HG03457 (cell line): Measurements from ENCODE around the gene CCDC85C.

Experiments
- ATAC-seq: cut with Tn5 transposase; IDR thresholded peaks from one replicate; pipeline ENCODE4 v1.9.1; 2021; ENCODE audit warnings: moderate number of reproducible peaks; ENCODE audit not compliant: unreplicated experiment

The CCDC85C gene

DNA sequence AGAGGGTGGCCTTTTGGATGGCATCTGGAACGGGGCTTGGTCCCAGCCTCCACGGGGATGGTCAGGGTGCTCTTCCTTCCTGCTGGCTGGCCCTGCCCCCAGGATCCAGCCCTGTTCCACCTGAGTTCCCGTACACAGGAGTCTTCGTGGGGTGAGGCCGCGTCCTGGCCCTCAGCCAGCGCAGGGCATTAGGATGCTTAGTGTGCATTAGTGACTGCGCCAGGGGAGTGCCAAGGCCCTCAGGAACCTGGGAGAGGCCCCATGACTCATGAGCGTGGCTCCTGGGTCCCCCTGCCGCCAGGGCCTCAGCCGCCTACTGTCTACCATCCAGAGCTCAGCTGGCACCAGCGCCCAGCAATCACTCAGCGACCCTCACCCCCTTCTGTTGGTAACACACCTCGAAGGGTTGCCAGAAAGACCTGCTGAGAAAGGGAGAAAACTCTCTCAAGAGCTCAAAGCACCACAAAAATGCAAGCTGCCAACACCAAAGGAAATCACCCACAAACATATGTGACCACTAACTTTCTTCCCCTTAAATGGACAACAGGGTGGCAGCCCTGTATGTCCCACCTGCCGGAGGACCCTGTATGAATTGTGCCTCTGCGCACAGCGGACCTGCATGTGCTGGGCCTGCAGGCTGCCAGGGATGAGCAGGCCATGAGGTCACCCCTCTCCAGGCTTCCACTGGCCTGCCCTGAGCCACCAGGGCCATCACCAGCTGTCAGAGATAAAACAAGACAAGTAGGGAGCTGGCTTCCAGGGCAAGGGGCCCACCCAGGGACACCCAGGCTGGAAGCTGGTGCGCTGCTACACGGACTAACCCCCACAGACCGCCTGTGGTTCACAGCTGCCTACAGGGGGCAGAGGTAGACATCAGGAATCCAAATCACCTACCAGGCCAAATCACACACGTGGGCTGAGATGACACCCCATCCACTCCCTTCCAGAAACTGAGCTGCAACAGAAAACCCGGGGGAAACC is 28.7 kb downstream of the CCDC85C start:
- no peak for ATAC-seq

DNA sequence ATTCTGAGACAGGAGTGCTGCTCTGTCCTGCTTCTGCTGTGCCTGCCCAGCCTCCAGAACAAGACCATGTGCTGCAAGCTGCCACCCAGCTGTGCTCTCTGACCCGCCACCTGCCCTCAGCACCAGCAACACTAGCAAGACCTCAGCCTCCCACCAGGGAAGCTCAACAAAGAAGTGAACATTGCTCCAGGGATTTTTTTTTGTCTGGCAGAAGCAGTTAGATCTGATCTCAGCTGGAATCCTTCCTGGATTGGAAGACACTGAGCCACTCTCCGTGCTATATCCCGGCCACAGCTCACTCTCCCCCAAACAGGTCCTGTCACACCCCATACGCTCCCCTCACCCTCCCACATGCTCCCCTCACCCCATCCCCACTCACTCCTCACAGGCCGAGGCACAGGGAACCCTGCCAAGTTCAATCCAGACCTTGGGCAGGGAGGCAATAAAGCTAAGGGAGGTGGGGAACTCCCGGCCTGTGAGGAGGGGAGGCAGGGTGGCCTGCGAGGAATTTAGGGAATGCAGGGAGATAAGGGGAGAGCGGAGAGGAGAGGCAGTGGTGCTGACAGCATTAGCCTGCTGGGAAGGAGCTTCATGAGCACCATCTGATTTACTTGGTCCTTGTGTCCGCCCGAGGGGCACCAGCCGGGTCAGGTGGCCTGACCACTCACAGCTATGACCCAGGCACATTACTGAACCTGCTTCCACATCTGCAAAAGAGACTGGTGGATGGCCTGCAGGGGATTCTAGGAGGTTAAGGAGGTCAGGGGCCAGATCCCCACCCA is 29.7 kb downstream of the CCDC85C start:
- no peak for ATAC-seq

DNA sequence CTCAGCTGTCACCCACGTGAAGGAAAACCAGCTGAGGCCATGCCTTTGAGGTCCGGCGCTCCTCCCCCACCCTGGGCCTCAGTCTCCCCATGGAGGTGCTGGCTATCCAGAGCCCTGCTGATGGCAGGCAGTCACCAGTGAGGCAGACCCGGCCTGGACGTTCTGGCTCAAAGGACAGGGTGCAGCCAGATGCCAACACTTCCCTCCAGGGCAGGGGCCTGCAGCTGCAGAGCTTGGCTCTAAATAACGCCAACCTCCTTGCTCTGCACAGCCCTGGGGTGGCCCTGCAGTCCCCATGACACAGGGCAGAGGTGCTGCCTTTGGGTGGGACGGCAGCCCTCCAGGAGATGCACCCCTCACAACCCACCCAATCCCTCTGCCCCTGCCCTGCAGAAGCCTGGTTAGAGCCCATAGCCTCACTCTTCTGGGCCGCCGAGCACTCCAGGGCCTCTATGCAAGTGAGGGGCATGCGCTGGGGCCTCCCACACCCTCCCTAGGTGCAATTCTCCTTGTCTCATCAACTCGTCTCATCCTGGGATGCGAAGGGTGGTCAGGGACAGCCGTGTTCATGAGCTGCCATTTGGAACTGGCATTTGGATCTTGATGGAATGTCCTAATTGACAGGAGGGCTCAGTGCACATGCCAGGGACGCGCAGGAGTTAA is 30.4 kb downstream of the CCDC85C start:
- ATAC-seq, result no peak

DNA sequence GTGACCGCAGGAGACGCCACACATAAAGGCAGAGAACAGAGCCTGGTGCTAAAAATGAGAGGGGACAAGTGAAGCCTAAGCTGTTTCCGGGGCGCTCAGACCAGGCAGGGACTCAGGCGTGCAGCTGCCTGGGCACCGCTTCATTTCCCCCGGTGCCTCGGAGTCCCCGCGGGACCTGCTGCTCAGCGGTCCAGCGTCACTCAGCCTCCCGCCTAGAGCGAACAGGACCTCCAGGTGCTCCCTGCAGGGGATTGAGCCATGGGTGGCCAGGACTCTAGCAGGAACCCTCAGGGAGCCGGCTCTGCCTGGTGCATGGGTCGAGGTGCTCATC is 31.0 kb downstream of the CCDC85C start:
- no peak for ATAC-seq

DNA sequence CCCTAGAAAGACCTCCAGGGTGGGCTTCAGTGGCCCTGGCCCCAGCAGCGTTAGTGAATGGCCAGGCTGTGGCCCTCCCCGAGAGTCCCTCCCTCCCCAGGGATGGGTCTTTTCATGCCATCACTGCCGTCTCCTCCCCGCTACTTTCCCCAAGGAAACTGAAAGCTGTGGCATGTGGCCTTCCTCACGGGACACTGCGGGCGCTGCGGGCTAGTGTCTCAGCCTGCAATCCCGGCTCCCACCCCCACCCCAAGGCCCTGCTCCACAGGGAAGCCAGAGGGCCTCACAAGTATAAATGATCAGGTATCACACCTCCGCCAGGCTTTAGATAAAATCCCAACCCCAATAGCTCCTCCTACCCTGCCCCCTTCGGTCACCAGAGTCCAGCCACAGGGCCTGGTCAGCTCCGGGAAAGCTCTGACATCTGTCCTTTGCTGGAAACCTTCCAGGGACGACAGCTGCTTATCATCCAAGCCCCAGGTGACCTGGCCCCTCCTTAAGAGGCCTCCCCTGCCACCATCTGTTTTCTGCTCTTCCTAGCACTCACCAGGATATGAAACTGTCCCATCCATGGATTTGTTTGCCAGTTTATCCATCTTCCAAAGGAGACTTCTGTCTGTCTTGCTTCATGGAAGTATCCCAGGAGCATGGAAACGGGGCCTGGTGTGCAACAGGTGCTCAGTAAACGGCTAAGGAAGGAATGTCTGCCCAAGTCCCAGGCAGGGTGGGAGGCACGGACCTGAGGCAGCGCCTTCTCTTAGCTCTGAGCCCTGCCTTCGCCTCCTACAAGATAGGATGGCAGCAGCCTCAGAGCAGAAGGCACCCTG is 31.6 kb downstream of the CCDC85C start:
- ATAC-seq, result no peak

DNA sequence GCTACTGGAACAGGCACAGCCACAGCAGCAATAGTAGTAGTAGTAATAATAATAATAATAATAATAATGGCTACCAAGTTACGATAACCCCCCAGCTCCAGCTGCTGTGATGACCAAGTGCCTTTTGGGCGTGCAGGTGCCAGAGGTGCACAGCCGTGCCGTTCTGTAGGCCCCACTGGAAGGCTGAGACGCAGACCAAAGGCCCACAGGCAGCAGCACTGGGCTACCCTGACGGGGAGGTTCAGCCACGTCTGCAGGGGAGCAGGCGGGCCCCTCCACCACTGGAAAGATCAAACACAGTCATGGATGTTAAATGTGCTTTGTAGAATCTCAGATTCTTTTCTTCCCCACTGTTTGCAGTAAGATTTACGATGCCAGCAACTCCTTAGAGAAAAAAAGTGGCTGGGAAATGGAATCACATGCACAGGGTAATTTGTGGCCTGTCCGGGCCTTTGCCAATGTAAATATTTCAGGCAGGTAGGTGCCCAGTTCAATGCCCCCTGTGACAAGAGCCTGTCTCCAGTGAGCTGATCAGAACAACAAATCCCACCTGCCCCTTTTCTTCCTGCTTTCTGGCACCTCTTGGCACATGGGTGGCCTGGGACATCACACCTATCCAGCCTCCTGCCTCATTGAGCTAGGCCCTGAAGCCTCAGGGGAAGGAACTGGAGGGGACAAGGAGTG is 32.6 kb downstream of the CCDC85C start:
- ATAC-seq, result no peak

DNA sequence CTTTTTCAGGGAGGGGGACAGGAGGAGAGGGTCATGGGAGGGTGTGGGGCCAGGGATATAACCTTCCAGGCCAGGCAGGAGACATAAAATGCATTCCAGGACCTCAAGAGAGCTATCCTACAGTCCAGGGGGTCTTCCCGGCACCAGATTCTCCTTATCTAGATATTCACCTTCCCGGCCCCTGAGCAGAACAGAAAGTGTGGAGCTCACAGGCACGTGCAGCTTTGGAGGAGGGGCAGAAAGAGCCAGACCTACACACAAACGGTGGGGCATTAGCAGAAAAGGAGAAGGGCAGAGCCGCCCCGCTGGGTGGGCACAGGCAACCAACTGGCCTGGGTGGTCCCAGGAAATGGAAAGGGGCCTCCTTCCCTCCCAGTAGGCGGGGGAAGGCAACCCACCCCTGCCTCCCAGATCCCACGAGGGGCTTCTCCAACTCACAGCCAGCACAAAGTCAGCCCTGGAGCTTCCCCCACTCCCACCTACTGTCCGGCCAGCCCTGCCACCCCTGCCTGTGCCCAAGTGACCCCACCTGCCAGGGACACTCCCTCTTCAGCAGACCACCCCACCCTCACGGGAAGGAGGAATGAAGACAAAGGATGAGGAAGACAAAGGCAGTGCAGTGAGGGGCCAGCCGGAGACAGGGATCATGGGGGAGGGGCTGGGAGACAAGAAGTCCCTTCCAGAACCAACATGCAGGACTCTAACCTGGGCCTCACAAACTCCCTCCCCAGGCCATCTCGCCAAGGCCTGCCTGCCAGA is 33.3 kb downstream of the CCDC85C start:
- no peak for ATAC-seq

DNA sequence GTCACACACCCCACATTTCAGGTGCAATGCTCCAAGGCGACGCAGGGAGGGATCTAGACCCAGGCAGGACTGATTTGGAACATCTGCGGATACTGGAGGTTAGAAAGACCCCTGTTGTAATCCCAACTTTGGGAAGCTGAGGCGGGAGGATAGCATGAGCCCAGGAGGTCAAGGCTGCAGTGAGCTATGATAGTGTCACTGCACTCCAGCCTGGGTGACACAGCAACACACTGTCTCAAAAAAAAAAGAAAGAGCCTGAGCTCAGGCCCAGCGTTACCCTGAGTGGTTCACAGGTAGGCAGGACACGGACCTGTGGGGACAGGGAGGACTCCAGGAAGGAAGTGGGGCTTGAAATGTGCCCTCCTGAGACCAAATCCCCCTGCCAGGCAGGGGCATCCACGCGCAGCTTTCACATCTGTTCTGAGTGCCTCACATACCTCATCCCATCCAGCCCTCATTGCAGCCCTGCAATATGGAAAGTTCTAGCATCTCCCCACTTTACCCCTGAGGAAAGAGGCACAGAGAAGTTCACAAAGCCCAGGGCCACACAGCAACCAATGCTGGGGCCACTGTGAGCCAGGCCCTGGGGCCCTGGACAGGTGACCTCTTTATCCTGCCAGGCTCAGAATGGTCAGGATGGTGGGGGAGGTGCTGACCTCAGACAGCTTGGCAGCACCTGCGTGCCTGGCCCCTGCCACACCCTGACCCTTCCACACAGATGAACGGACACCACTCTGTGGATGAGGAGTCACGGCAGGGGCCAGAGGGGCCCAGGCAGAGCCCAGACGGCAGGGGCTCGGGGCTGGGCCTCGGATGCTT is 34.1 kb downstream of the CCDC85C start:
- no peak for ATAC-seq

DNA sequence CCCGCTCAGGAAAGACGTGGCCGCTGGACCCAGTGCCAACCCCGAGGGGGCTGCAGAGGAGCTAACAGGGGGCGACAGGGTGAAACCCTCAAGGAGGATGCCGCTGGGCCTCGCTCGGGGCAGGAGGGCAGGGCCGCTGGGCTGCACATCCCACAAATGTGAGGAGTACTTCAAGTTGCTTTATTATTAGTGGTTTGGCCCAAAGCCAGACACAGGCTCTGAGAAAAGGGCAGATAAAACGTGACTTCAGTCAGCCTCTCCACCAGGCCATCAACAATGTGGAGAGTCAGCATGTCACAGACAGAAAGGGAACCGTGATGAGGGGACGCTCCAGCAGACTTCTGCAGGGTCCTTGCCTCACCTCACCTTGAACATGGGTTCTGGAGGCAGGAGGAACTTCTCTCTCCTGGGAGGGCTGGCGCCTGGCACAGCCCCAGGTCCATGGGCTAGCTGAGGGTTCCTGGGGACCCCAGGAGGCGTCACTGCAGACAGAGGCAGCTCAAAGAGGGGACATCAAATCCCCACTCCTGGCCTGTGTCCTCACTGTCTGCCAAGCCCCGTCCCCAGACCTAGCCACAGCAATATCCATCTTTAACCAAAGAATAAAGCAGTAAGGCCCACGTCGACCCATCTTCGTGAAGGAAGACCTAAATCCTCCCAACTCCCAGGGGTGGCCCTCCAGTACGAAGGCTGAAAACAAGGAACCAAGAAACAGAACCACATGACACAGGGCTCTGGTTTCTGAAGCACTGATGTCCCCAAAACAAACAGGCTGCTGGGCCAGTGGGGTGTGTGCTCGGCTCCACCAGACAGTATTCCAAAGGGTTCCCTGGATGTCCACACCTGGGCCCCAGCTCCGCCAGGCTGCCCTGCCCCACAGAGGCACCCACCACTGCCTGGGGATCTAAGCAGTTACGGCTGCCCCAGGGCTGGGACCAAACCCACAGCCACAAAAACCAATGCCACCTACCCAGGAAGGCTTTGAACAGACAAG is 35.1 kb downstream of the CCDC85C start:
- no peak for ATAC-seq

DNA sequence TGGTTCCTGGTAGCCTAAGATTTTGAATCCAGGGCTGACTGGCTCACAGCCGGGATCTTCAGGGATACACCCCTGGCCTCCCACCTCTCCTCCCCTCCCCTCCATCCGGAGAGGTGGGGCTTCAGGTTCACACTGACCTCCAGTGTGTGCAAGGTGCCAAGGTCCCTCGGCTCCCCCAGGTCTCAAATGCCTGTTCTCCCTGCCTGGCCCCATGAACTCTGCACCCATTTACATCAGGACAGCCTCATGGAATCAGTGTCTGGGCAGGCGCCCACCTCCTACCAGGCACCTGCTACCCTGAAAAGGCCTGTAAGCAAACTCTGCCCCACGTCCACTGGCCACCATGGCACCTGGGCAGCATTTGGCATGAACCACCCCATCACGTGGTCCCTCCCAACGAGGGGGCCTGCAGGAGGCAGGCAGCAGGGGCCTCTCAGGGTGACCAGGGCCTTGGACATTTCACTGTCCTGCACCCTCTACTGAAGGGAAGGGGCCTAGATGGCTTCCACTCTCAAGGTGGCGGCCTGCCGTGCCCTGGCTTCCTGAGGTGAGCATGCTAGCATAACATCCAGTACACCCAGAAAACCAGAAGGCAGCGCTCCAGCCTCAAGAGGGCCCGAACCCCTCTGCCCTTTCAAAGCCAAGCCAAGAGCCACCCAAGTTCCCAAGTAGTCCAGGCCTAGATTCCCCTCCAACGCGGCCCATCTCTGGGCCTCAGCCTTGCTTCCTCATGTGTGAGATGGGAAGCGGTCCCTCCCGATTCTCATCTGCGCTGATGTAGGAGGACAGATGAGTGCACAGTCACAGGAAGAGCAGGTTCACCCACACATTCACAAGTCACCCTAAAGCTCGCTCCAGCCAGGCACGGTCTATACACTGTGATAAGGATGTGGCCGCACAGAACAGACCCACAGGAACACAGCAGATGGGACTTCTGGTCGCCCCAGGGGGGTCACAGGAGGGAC is 37.3 kb downstream of the CCDC85C start:
- no peak for ATAC-seq

DNA sequence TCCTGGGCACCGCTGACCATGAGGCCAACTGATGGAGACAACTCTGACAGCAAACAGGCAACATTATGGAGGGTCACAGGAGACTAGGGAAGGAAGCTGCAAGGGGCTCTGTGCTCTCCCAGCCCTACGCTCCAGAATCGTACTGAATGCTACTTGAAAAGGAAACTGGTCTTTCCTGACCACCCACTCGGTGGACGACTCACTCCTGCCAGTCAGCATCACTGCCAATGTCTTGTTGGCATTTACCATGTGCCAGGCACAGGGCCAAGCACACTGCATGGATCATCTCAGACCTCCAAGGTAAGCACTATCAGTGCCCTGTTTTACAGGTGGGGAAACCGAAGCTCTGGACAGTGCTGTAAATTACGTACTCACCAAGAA is 38.0 kb downstream of the CCDC85C start:
- no peak for ATAC-seq

DNA sequence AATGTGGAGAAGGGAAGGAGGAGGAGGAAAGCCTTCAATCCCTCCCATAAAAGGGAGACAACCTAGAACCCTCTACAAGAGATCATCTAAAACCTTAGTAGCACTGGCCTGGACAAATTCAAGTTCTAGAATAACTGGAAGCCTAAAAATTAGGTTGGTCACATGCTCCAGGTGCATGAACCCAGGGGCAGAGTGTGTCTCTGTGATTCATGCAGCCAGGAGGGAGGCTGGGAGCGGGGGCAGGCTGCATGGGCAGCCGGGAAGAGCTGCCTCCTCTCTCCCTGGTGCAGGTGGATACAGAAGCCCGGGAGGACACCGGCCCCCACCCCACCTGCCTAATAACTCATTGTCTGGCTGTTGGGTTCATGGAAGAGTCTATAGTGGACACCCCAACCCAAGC is 38.6 kb downstream of the CCDC85C start:
- no peak for ATAC-seq

DNA sequence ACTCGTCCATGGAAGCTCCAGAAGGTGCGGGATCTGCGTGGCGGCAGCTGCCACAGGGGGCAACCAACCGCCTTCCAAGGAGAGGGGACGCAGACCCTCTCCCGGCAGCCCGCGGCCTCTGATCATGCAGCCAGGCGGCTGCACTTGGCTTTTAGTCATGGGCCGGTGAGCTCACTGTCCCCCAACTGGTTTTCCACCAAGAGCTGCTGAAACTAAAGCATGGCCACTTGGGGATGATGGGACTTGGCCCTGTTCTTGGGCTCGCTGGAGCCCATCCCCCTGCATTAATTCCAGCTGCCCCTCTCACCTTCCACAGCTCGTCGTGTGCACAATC is 39.1 kb downstream of the CCDC85C start:
- no peak for ATAC-seq

DNA sequence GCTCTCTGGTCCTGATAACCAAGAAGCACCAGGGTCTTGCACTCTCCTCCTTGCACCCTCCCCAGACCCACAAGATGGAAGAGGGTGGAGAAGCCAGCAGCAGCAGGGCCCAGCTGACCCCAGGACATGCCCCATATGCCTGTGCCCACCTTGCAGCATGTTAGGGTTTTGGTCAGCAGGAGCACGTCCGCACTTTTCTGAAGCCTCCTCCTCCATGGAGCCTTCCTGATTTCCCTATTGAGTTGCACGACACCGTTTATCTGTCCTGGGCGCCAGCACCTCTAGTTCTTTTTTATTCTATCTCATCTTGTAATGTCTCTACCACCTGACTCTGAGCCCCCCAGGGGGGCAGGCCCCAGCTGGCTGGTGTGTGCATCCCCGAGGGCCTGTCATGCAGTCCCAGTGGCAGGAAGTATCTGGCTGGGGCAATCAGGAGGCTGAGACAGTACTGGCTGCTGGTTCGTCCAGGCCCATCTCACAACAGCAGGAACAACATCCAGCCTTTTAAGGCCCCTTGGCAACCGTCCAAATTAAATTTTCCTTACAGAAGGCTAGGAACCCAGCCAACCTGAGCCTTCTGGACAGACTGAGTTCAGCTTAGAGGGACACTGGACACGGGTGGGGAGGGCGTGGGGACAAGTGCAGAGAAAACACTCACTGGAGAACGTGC is 39.6 kb downstream of the CCDC85C start:
- ATAC-seq, result no peak

DNA sequence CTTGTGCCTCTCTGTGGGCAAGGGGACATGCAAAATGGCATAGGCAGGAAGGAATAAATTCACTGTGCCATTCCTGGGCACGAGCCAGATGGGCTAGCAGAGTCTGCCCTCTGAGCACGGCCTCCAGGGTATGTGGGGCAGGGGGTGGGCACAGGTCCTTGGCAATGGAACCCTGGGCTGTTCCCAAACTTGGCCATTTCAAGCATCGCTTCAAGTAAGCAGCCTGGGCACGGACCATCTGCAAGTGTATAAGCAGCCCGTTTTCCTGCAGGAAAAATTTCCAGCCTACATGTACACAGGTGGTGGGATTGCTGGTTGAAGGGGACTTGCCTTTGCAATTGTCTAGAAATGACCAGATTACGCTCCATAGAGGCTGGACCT is 40.3 kb downstream of the CCDC85C start:
- no peak for ATAC-seq
